Measurements from ENCODE around the gene LDHA.

The LDHA gene

GRCh38 chr11:18371279-18371678 is 23.1 kb upstream of the LDHA start:
- no peak for TF ChIP-seq CTCF (IDR thresholded peaks at IDR 0.05; ENCODE audit: unreplicated experiment in 3 of 3)
- Mint-ChIP-seq H3K4me1 (peaks cover 7% of the 10 kb centered on the region), H3K36me3 (ENCODE audit: low read depth) (peaks cover 12% of the 10 kb centered on the region), H3K9me3 (no peaks in the 10 kb centered on the region), H3K27me3 (ENCODE audit: low read depth) (peaks cover 4% of the 10 kb centered on the region), H3K4me3 (no peak overlapping the region), H3K27ac (no peak overlapping the region)

GRCh38 chr11:18372201-18372600 is 22.2 kb upstream of the LDHA start:
- Mint-ChIP-seq H3K4me1 (peaks cover 7% of the 10 kb centered on the region), H3K4me3 (no peak overlapping the region), H3K27ac (no peak overlapping the region), H3K36me3 (ENCODE audit: low read depth) (peaks cover 2% of the 10 kb centered on the region), H3K9me3 (no peaks in the 10 kb centered on the region), H3K27me3 (ENCODE audit: low read depth) (peaks cover 4% of the 10 kb centered on the region)
- no peak for TF ChIP-seq CTCF (IDR thresholded peaks at IDR 0.05; ENCODE audit: unreplicated experiment in 3 of 3)

GRCh38 chr11:18374956-18375355 is 19.4 kb upstream of the LDHA start:
- peaks cover under 1% of the 10 kb centered on the region for H3K4me1 Mint-ChIP-seq
- H3K4me3 Mint-ChIP-seq = no peak overlapping the region
- no peaks in the 10 kb centered on the region for H3K36me3 Mint-ChIP-seq (ENCODE audit: low read depth)
- peaks cover 4% of the 10 kb centered on the region for H3K27me3 Mint-ChIP-seq (ENCODE audit: low read depth)
- TF ChIP-seq CTCF (IDR thresholded peaks at IDR 0.05; ENCODE audit: unreplicated experiment in 3 of 3) = no peak
- H3K9me3 Mint-ChIP-seq = no peaks in the 10 kb centered on the region
- no peak overlapping the region for H3K27ac Mint-ChIP-seq

GRCh38 chr11:18375941-18376340 is 18.4 kb upstream of the LDHA start:
- Mint-ChIP-seq H3K27me3 (ENCODE audit: low read depth) (peaks cover 4% of the 10 kb centered on the region), H3K4me3 (no peak overlapping the region), H3K9me3 (no peaks in the 10 kb centered on the region), H3K27ac (no peak overlapping the region), H3K36me3 (ENCODE audit: low read depth) (no peaks in the 10 kb centered on the region), H3K4me1 (no peaks in the 10 kb centered on the region)
- TF ChIP-seq CTCF (IDR thresholded peaks at IDR 0.05; ENCODE audit: unreplicated experiment in 3 of 3) = no peak

GRCh38 chr11:18379201-18379600 is 15.2 kb upstream of the LDHA start:
- TF ChIP-seq CTCF (IDR thresholded peaks at IDR 0.05; ENCODE audit: unreplicated experiment in 3 of 3) = no peak
- Mint-ChIP-seq H3K27me3 (ENCODE audit: low read depth) (peaks cover 4% of the 10 kb centered on the region), H3K36me3 (ENCODE audit: low read depth) (no peaks in the 10 kb centered on the region), H3K4me1 (peaks cover 15% of the 10 kb centered on the region), H3K9me3 (no peaks in the 10 kb centered on the region), H3K4me3 (no peak overlapping the region), H3K27ac (no peak overlapping the region)

GRCh38 chr11:18383388-18384156 is 10.8 kb upstream of the LDHA start:
- H3K27me3 Mint-ChIP-seq (ENCODE audit: low read depth) = no peaks in the 10 kb centered on the region

More at GRCh38 chr11:18383388-18384156, 10.8 kb upstream of the LDHA start:
- no peak for TF ChIP-seq CTCF (IDR thresholded peaks at IDR 0.05; ENCODE audit: unreplicated experiment in 3 of 3)
- H3K4me1 Mint-ChIP-seq = peaks cover 23% of the 10 kb centered on the region
- no peaks in the 10 kb centered on the region for H3K36me3 Mint-ChIP-seq (ENCODE audit: low read depth)
- H3K4me3 Mint-ChIP-seq = peak overlapping the region; percentile 2 to 37 (median 13)
- peak overlapping the region; percentile 95 to 100 (median 97) for H3K27ac Mint-ChIP-seq
- no peaks in the 10 kb centered on the region for H3K9me3 Mint-ChIP-seq

Data from nephron (organoid).